Astrocyte (in vitro differentiated cells and primary cell): ENCODE results near the gene IFITM10.

Experiments
- CTCF ChIP-seq: IDR thresholded peaks from 2 replicates; pipeline ENCODE4 v1.5.1; 2011; ENCODE audit warnings: low read depth, mild to moderate bottlenecking, inconsistent platforms, low read length, moderate library complexity; ENCODE audit not compliant: insufficient read depth
- EZH2 ChIP-seq: IDR thresholded peaks from 2 replicates; pipeline ENCODE4 v1.6.1; 2012; ENCODE audit warnings: mild to moderate bottlenecking, low read length, inconsistent platforms; ENCODE audit not compliant: insufficient read depth

GRCh38 chr11:1740786-1741530 lies 9.4 kb downstream of the IFITM10 start:
- TF ChIP-seq CTCF (no peak), EZH2 (no peak)
